ENCODE data around the gene LONRF3. TPM values are rescaled to one million over a fixed set of nuclear protein-coding genes. Genes with fewer than 3 reads are reported as not detected.
A peak's percentile ranks its signal among the peaks of the same experiment; 100 is the strongest.

LONRF3 gene
- 10 to 100 TPM in 1 of 7 donors, 1 to 10 TPM in 6; 2.5 to 10.5 (median 5.2) TPM for total RNA-seq
- polyA plus RNA-seq: 1 to 10 TPM; 1.1 to 2.8 TPM
- long read RNA-seq, donor 1, partial matches to known transcripts: 2 of 4 reads
- long read RNA-seq, donor 1, other reads (novel, unspliced or antisense): 0 of 4 reads
- long read RNA-seq, donor 2: 0 reads
- long read RNA-seq, donor 3: 0 reads

DNA sequence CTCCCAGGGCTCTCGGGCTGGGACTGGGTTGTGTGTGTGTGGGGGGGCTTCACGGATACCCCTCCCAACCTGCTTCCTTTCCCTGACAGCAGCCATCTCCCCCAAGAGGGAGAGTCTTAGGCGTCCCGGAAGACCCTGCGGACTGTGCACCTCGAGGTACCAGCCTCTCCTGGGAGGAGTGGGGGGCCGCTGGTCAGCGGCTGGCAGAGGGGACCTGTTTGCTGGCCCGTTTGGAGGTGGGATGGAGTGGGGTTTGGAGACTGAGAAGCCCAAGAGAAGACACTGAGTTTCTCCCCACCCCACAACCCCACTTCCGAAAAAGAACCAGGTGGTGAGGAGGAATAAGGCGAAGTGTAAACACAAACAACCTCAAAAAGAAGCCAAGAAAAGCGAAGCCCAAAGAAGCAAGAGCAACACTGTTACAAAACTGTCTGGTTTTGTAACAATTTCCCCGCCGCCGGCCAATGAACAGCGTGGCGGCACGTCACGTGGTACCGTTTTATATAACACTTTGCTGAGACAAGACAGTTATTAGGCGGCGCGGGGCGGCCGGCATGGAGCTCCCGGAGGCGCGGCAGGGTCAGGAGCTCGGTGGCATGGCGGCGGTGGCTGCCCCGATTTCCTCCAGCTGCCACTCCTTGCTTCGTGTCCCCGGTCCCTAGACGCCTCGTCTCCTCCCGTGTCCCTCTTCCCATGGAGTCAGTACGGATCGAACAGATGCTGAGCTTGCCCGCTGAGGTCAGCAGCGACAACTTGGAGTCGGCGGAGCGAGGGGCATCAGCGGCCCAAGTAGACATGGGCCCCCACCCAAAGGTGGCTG lies at the start of gene LONRF3:
Gene LONRF3 (plus strand): TSS at position 531 of the 820 bp plus-strand sequence. CDS start 163 bp downstream, at position 694.
- Histone ChIP-seq H3K4me3 (peak within 1 kb of the TSS; percentile 54), H3K27ac (peak within 1 kb of the TSS in 1 of 2 donors; percentile 48), H3K9me3 (no peaks in the 10 kb centered on the region), H3K27me3 (no peaks in the 10 kb centered on the region), H3K36me3 (no peaks in the 10 kb centered on the region), H3K4me1 (ENCODE audit: insufficient read depth) (no peaks in the 10 kb centered on the region)
- peak; percentile 73 to 88 (median 79) for DNase-seq
- TF ChIP-seq POLR2A (IDR thresholded peaks at IDR 0.05) (peak; percentile 93), CTCF (IDR thresholded peaks at IDR 0.05) (no peak)
- intact Hi-C loops (cut with DNase I): no loop called here
- 42 to 46% (median 42%) methylated on average over 45 of the region's 45 CpGs for WGBS, 3 donors

DNA sequence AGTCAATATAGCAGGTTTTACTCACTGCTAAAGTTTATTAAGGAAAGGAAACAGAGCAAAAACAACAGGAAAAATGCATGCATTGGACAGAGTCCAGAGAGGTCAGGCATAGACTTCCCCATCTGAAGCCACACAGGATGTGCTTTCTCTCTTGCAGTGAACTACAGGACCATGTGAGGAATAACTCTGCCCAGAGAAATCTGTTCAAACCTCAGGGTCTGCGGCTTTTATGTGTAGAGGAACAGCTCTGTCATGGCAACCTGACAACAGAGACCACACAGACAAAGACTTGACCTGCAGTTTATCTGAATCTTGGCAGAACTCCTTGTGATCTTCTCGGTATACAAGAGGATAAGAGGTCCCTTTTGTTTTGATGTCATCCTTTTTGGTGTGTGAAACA lies 46.3 kb upstream of the LONRF3 start:
- DNase-seq: no peak
- Histone ChIP-seq H3K4me1 (ENCODE audit: insufficient read depth) (no peaks in the 10 kb centered on the region), H3K4me3 (no peak overlapping the region), H3K9me3 (no peaks in the 10 kb centered on the region), H3K27ac (no peak overlapping the region), H3K36me3 (no peaks in the 10 kb centered on the region), H3K27me3 (no peaks in the 10 kb centered on the region)
- 17 to 43% (median 29%) methylated on average over 2 of the region's 2 CpGs for WGBS, 3 donors
- intact Hi-C loops (cut with DNase I): no loop called here
- TF ChIP-seq POLR2A (IDR thresholded peaks at IDR 0.05) (no peak), EP300 (IDR thresholded peaks at IDR 0.05) (no peak), CTCF (IDR thresholded peaks at IDR 0.05) (no peak)

DNA sequence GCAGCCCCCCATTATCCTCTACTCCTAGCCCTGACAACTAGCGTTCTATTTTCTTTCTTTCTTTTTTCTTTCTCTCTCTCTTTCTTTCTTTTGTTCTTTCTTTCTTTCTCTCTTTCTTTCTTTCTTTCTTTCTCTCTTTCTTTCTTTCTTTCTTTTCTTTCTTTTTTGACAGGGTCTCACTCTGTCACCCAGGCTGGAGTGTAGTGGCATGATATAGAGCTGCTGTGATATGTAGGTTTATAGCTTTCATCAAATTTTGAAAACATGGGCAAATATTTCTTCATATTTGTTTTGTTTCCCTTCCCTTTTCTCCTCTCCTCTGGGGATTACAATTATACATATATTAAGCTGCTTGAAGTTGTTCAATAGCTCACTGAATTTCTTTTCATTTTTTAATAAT lies 39.1 kb upstream of the LONRF3 start:
- intact Hi-C loops (cut with DNase I): no loop called here
- no peak for TF ChIP-seq EP300 (IDR thresholded peaks at IDR 0.05)
- TF ChIP-seq CTCF (IDR thresholded peaks at IDR 0.05): no peak
- TF ChIP-seq POLR2A (IDR thresholded peaks at IDR 0.05): no peak

GRCh38 chrX:118941147-118941546 lies 33.3 kb upstream of the LONRF3 start:
- Histone ChIP-seq H3K27ac (no peak overlapping the region), H3K9me3 (no peaks in the 10 kb centered on the region), H3K4me1 (ENCODE audit: insufficient read depth) (no peaks in the 10 kb centered on the region), H3K4me3 (no peak overlapping the region), H3K36me3 (no peaks in the 10 kb centered on the region), H3K27me3 (no peaks in the 10 kb centered on the region)
- intact Hi-C loops (cut with DNase I): no loop called here
- TF ChIP-seq EP300 (IDR thresholded peaks at IDR 0.05): no peak
- TF ChIP-seq CTCF (IDR thresholded peaks at IDR 0.05): no peak
- no peak for TF ChIP-seq POLR2A (IDR thresholded peaks at IDR 0.05)
- WGBS, 3 donors: 55 to 77% (median 59%) methylated on average over 2 of the region's 2 CpGs
- DNase-seq: no peak

More for the DNA sequence above, 39.1 kb upstream of the LONRF3 start:
- WGBS, 3 donors: 80 to 90% (median 82%) methylated on average over 1 of the region's 1 CpG
- no peaks in the 10 kb centered on the region for H3K4me1 ChIP-seq (ENCODE audit: insufficient read depth)
- no peaks in the 10 kb centered on the region for H3K36me3 ChIP-seq
- DNase-seq: no peak
- H3K4me3 ChIP-seq: no peak overlapping the region
- H3K27ac ChIP-seq: no peak overlapping the region
- no peaks in the 10 kb centered on the region for H3K9me3 ChIP-seq
- H3K27me3 ChIP-seq: no peaks in the 10 kb centered on the region
